HG03066 (cell line): ENCODE results near the gene HOXA7.

Experiments used
- ATAC-seq: cut with Tn5 transposase; IDR thresholded peaks from one replicate; pipeline ENCODE4 v1.9.1; 2021; ENCODE audit warnings: low read depth; ENCODE audit not compliant: unreplicated experiment

The HOXA7 gene

DNA sequence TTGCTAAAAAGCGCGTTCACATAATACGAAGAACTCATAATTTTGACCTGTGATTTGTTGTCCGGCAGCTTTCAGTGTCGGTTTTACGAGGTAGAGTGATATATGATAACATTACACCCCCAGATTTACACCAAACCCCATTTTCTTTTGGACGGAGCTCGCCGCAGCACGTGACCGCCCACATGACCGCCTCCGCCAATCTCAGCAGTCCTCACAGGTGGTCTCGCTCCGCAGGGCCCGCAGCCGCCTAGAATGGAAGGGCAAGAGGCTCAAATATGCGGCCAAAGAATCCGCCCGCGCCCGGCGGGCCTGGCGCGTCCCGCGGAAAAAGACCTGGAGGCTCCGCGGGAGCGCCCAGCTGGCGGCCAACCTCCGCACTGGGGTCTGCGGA is at the start of gene HOXA7:
Gene HOXA7 (minus strand): TSS at position 168 of the 391 bp plus-strand sequence. CDS start 130 bp downstream, at position 38.
- no peak for ATAC-seq

DNA sequence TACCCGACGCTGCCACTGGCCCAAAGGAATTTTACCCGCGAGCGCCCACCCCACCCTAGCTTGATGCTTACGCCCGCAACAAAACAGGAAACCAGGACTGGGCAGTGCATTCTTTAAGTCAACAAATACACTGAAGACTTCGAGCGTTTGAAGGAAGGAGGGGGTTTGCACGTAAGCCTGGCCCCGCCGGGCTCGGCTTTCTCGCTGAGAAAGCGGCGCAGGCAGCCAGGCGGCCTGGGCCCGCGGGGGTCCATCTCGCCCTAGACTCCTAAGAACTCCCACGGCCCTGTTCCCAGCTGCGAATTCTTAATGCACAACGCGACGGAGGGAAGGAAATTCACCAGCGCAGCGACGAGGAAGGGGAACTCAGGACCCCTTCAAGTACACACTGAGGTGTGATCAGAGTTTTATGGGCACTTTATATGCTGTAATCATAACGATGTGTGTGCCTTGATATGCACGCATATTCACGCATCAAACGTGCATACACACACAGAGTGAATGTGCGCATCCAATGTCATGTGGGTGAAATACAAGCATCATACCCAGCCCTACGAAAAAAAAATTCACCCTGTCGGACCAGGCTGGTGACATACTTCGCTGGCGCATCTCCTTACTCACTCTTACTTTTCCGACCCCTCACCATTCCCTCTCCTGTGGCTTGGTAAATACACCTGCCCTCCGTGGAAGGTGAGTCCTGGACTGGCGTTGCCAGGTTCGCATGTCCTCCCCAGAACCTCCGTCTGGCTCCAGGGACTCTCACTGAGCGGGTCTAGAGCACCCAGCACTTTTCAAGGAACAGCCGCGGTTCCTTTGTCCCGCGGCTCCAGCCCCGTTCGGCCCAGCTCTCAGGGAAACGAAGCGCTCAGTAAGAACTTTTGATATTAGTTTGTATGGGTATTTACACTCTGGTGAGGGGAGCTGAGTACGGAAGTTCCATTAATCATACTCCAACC is 49.1 kb upstream of the HOXA7 start:
- ATAC-seq = no peak

DNA sequence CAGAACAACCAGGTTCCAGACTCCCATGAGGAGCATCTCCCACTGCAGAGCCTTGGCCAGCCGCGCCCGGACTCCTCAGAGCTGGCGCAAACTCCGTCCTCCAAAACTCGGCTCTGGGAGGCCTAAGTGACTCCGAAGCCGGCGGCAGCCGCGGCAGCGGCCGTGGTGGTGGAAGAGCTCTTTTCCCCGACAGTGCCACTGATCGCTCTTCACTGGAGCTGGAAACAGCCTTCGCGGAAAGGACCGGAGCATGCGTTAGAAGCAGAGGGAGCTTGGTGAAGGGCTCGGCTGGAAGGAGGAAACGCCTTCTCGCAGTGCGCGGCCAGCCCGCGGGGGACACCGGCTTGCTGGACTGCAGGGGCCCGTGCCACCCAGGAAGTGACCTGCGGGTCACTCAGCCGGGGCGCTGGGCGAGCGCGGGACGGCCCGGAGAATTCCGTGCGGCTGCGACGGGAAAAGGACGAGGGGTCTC is 48.4 kb upstream of the HOXA7 start:
- no peak for ATAC-seq

DNA sequence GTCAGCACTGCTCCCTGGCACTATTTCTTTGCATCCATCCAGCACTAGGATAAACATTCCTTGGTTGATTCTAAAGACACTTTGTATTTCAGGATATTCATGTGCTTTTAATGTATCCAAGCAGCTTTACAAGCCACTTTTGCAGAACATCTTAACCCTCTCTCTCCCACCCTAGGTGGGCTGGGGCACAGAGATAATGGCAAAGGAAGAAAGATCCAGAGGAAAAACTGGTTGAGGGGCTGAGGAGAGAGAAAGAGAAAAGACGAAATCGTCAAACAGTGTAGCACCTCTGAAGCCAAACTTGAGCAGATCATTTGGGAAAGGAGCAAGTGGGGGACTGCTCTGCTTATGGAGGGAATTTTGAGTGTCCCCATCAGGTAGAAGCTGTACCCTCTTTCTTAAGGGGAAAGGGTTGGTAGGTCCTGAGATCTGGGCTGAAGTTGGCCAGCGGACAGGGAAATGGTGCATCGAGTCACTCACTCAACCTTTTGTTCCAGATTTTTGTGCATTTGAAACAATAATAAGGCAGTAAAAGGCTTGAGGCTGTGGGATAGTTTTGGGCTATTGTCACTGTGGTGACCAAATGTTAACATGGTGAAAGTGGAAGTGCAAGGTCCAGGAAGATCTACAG is 47.6 kb upstream of the HOXA7 start:
- no peak for ATAC-seq

DNA sequence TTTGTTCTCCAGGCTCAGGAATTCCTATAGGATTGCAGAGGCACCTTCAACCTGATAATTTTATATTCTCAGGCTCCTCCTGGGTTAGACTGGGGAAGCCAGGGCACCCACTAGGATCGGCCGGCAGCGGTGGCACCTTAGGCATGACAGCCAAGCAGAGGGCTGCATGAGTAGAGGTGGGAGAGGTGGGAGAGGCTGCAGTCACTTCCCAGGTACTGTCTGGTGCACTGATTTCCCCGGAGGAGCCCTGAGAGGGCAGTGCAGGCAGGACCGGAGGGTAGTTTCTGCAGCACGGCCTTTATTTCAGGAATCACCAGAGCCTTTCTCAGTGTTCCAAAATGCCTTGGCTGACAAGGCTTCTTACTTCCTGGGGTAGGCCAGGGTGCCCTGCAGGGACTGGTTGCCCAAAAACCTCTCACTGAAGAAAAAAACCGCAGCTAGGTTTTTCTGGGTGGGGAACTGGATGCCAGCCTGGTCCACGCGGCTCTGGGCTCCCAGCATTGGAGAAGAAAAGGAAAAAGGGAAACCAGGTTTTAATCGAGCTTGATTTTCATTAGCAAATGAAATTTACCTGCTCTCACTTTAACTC is 47.0 kb upstream of the HOXA7 start:
- no peak for ATAC-seq

DNA sequence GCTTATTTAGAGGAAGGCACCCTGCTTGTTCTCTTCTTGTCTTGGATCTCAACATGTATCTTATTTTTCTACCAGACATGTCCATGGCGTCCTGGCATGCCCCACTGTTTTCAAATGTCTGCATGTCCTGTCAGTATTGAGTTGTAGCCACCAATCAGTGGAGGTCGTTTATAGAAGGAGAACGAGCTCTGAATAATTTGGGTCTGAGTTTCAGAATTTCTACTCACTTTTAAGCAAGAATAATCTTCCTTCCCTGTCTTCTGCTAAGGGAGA is 46.3 kb upstream of the HOXA7 start:
- no peak for ATAC-seq

DNA sequence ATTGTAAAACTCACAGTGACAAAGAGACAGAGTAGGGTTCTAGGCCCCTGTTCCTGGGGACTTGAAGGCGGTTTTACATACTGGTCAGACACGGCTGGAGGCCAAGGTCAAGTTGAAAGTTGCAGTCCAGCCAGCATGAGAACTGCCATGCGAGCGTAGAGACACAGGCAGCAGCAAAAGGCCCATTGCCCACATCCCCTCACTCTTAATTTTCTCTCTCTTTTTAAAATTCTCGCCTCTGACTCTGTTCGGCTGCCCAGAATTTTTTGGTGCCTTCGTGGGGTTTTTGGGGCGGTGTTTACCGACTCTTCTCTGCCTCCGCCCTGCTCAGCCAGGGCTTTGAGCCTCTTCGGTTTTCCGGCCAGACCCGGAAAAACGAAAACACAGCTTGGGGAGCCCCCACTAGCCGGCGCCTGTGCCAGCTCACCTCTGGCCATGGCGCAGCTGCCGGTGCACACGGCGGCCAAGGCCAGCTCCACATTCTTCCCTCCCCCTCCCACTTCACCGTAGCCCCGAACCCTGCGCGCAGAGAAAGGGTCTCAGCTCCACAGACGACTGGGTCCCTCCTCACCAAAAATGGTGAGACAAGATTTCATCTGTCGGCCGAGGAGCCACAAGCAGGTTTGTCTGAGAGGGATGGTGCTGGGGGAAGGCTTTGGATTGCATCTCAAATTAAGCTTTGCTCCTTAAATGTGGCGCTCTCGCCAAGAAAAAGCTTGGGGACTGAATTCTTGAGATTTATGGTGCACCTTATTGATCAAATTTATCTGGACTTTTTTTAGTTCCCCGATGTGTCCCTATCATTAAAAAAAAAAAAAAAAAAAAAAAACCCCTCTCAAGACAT is 45.8 kb upstream of the HOXA7 start:
- ATAC-seq = no peak

DNA sequence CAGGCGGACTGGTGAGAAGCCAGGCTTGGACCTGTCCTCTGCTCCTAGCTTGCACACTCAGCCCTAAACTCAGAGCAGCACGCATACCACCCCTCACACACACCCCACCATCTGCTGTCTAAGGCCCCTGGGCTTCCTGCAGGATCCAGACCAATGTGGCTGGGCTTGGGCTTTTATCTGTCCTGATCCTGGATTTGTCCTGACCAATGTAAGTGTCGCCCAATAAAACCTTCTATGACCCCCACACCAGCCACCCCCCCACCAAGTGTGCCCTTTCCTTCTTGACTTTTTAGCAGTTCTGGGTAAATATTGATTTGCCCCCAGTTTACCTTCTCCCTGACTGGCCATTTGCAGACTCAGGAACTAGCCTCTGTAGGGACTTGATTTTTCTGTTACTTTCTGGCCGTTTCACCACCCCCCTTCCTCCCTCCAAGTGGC is 45.1 kb upstream of the HOXA7 start:
- ATAC-seq = no peak

DNA sequence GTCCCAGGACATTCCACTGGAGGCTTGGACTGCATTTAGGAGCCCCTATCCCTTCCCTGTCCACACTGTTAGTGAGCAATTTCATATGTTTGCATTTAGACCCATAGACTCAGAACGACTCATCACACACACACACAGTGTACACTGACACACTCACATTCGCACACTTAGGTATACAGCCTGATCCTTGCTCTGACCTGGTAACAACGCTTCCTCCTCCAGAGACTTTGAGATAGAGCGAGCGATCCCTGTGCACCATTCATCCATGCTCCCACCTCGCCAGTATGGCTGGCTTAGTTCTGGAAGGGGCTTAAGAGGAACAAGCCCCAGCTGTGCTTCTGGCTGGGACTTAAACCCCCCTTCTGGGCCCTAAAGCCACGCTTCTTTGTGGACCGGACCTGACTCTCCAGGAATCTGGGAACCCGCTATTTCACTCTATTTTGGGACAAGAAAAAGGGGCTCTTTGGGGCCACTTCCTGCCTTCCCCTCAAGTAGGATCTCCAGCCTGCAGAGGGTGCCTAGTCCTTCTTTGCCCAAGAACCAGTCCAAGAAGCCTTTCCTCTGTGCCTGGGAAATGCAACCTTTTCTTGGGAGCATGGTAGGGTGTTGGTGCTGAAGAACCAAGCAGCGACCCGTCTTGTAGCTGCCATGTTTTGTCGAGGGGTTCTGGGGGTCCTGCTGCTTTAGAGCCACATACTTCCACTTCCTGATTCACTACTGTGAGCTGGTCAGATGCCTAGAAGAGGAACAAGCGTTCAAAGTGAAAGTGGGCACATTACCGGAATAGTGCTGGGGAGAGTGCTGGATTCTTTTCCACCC is 44.5 kb upstream of the HOXA7 start:
- no peak for ATAC-seq

DNA sequence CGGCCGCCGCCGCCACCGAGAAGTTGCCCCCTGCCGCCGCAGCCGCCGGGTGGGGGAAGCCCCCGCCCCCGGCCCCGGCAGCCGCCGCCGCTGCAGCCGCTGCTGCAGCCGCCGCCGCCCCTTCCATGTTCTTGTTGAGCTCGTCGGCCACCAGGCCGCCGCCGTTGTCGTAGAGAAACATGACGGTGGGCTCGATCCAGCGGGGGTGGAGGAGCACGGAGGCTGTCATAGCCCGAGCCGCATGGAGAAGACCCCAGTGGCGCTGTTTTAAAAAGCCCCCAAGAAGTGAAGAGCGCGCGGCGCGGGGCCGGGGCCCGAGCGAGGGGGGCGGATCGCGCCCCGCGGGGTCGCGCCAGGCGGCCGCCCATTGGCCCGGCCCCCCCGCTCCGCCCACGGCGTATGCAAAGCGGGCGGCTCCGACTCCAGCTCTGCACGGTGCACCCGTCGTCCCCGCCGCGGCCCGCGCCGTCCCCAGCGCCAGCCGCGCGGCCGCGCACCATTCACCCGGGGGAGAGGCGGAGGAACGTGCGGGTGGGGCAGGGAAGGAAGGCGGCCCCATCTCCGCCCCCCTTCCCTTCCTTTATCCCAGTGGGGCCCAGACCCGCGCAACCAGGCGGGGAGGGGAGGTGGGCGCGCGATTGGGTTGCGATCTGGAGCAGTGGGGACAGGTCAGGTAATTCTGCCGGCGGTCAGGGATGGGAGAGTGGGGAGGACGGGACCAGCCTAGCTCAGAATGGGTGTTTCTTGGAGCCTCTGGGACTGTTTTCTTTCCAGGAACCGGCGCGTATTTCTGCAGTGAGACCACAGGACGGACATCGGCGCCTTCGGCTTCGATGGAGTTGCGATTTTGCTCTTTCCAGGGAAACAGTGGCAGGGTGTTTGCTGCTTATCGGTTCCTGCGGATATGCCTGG is 43.6 kb upstream of the HOXA7 start, which contains the start of gene HOXA13:
Gene HOXA13 (minus strand): TSS at position 243 of the 912 bp plus-strand sequence. CDS start 14 bp downstream, at position 229.
- no peak for ATAC-seq

DNA sequence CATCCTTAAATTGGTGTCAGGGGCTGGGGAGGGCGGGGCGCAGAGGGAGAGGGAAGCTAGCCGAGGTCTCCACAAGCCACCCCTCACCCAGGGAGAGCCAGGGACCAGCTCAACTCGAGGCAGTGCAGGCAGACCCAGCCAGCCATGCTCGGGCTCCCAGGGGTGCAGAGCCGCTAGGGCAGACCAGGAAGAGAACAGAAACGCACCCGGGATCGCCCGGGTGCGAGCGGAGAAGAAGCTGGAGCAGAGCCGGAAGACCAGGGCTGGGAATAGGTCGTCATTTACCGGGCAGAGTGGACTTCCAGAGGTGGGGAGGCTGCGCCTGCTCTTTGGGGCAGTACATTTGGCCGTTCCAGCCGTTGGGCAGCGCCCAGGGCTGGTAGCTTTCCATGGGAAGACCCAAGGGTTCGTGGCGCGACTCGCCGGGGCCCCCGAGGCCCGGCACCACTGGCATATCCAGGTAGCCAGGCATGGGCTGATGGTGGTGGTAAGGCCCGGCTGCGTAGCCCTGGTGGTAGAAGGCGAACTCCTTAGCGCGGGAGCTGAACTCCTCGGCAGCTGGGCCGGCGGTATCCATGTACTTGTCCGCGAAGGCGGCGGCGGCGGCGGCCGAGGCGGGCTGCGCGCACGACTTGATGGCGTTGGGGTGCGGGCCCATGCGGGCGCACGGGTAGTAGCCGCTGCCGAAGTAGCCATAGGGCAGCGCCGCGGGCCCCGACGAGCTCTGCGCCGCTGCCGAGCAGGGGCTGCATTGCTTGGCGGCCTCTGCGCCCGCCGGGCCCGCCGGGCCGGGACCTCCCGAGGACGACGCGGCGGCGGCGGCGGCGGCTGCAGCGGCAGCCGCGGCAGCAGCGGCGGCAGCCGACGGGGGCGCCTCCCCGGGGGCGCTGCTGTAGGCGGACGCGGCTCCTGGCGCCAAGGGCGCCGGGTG is 42.7 kb upstream of the HOXA7 start:
- no peak for ATAC-seq

DNA sequence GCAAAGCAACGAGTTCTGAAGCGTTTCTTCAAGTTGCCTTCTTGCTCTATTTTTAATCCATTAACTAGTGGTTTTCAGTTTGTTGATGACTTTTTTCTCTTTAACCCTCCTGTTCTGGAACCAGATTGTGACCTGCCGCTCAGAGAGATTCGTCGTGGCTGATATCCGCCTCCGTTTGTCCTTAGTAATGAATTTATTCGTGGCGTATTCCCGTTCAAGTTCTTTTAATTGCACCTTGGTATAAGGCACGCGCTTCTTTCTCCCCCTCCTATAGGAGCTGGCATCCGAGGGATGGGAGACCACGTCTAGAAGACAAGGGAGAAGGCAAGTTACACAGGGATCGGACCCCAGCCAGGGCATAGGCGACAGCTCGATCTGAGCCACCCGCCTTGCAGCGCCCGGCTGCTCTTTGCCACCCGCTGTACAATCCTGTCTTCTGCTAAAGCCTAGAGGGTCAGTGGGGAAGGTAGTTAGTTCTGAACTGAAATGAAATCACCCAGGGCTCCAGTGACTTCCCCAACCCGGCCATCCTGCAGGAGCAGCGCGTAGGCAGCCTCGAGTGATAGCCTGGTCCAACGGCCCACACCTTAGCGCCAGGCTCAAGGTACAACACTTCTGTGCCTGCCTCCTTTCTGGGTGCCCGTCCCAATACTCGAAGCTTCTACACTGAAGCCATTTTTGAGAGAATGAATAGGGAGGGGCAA is 41.8 kb upstream of the HOXA7 start:
- no peak for ATAC-seq

DNA sequence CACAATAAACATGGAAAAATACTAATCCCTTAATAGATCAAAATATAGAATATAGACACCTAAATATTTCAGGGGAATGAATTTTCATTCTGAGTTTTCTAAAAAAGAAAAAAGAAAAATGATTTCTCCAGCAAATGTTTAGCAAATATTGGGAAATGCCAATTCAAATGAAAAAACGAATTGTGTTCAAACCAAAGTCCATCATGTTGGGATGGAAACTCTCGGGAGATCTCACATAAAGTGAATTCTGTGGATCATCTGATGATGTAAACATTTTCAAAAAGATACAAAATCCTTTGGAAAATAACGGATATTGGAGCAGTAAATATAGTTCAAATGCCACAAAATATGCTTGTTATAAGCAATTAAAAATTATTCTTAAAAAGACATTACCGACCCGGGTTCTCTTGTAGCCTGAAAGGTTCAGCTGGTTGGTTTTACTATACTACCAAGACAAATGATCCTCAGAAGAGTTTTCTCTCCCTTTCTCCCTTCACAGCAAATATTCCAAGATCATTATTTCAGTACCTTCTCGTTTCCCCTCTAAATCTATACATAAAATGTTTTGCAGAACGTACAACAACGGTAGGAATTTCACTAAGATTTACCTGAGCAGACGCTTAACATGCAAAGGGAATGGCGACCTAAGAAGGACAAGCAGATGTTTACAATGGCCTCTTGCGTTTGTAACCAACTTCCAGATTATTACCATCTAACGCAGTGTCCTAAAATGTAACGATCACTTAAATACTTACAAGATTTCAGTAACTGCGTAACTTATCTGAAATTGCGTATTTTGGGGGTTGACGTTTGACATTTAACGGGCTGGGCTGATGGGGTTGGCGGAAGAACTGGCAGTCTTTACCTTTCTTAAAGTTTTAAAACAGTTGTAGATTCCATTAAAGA is 40.9 kb upstream of the HOXA7 start:
- no peak for ATAC-seq

DNA sequence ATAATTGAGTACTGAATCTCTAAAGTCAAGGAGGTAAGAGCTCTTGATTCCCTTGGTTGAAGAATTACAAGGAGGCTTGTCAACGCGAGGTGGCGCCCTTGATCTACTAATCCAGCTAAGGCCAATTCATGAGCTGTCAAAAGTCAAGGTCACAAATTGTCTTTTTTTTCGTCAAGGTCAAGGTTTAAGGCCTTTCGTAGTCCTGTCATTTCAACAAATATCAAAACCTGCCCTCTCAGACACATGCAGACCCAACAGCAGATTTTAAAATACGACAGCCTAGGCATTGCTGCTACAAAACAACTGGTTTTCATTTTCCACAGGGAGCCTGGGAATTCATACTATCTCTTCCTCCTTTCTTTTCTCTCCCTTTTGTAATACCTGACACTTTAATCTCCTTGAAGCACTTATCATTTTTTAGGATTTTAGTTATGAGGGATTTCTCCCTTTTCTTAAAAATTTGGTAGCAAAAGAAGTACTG is 39.9 kb upstream of the HOXA7 start:
- no peak for ATAC-seq

DNA sequence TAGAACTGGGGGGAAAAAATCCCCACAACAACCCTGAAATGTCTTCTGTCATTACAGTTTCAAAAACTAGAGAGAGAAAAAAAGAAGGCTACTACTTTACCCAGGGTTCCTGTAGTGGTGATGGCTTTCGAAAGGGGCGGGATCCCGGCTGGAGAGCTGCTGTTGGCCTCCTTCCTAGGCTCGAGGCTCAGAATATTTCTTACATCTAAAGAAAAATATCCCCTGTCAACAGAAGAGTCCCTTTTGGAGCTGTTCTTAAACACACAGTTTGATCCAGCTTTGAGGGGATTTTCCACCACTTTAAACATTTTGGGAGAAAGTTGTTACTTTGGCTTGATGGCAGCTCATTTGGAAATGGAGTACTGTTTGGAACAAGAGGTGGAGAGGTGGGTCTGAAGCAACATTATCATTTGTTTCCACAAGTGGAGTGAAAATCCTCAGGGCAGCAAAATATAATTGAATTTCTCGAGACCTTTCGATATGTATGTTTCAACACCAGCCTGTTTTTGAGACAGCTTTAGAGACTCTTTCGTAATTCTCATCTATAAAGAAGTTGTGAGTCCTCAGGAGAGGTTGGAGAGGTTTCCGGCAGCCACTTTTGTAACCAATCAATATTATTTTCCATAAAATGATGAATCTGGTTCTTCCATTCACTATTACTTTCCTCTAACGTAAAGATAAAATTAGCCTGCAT is 38.4 kb upstream of the HOXA7 start:
- ATAC-seq = no peak
